Astrocyte (in vitro differentiated cells and primary cell): ENCODE measurements around the gene VRK3.

Experiments used
- CTCF ChIP-seq: IDR thresholded peaks from 2 replicates; pipeline ENCODE4 v1.5.1; 2011; ENCODE audit warnings: low read depth, mild to moderate bottlenecking, inconsistent platforms, low read length, moderate library complexity; ENCODE audit not compliant: insufficient read depth
- EZH2 ChIP-seq: IDR thresholded peaks from 2 replicates; pipeline ENCODE4 v1.6.1; 2012; ENCODE audit warnings: mild to moderate bottlenecking, low read length, inconsistent platforms; ENCODE audit not compliant: insufficient read depth

GRCh38 chr19:50051964-50052363 is 26.8 kb upstream of the VRK3 start:
- TF ChIP-seq CTCF (no peak), EZH2 (no peak)
